GM19324 (cell line): ENCODE data around the gene TMEM178B.
"Not testable (repeated sequence)": the region's sequence is repeated elsewhere in the genome, so short reads cannot be mapped to it uniquely, and the experiment has no call there.

Experiments
- ATAC-seq: cut with Tn5 transposase; IDR thresholded peaks from one replicate; pipeline ENCODE4 v1.9.1; 2021; ENCODE audit warnings: mild to moderate bottlenecking, moderate library complexity; ENCODE audit not compliant: unreplicated experiment, low FRiP score

The TMEM178B gene

DNA sequence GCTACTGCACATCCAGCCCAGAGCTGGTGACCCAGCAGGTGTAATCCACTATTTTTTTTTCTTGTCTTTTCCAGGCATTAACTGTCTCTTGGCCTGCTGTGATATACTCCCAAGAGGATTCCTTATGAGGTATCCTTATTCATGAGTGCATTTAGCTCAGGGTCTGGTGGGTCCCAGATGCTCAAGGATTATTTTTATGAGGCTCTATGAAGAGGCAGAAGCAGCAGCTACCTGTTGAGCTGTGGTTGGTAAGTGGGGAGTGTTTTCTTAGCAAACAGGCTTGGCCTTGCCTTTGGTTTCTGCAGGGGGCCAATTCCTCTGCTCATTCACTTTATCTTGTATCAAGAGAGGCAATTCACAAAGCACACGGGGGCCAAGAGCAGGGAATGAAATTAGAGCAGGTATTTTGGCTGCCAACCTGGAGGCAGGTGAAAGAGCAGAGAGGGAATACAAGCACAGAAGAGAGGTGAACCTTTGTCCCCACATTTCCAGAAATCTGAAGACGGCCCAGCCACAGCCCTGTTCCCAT lies 221.6 kb downstream of the TMEM178B start:
- no peak for ATAC-seq

DNA sequence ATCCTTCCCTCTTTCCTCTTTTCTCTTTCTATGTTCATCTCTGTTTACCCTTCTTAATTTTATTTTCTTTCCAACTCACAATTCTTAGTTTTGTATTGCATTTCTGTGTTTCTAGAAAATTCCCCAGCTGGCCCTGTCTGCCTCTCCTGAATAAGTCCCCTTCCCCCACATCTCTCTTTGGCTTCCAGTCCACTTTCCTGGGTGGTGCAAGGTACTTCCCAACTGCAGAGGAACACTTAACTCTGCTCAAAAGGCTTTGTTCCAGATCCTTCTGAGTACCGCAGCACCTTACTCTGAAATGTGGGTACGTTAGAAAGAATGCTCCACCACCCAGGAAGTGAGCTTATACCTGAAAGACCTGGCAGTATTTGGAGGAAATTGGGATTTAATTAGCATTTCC lies 227.0 kb downstream of the TMEM178B start:
- no peak for ATAC-seq

DNA sequence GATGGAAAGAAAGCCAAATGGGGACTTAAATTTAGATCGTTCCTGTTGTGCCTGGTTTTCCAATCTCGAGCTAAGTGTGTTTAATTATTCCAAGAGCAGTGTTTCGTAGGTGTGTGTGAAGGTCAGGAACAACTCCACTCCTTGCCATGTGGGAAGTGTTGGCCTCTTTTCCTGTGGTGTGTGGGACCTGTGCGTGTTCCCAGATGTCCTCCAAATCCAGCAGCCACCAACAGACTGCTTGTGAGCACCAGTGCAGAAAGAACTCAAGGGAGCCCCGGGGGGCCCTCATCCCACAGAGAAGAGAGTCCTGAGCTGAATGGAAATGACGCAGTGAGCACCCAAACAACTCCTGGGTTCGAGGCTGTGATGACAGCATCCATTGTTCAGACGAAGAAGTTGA lies 227.7 kb downstream of the TMEM178B start:
- ATAC-seq, result no peak

DNA sequence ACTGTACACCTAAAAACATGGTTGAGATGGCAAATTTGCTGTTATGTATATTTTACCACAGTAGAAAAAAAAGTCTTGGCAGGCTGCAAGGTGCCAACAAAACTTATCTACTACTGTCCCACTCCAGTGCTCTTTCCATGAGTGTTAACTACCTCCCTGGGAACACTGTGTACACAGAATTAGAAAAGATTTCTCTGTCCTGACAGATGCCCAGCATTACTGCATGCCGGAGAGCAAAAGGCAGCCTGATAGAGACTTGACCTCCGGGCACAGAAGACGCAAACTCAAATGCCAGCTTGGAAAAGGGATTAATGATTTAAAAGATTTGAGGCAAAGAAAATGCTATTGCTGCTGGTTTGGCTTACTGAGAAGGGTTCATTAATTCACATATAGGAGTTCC lies 228.8 kb downstream of the TMEM178B start:
- ATAC-seq, result no peak

DNA sequence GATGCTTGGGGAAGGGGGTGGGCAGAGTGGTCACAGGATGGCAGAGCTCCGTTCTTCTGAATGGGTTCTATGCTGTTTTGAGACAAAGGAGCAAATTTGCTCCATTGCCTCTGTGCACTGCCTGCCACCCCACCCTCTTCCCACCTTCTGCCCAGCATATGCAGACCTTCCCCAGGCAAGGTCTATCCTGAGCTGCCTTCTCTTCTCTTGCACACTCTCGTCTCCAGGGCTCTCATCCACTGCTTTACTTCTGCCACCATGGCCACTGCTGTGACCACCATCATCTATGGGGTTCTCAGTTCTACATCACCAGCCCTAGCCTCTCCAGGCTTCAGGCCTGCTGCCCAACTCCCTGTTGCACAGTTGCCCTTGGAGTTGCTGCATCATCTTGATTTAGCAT lies 230.4 kb downstream of the TMEM178B start:
- ATAC-seq, result no peak

DNA sequence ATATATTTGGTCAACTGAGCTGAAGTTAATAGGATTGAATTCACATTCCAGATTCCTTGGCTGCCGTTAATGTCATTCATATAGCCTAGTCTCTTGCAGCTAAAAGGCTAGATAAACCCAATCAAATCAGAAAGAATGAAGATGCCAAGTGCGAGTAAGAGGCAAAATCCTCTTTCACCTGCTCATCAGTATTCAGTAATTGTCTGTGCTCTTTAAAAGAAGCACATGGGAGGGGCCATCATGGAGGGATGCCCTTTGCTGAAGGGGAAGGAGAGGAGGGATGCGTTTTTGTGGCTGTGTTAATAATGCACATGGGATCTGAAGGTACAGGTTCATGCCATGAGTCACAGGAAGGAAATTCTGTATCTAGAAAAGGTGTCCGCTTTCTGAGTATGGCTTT lies 232.2 kb downstream of the TMEM178B start:
- no peak for ATAC-seq

DNA sequence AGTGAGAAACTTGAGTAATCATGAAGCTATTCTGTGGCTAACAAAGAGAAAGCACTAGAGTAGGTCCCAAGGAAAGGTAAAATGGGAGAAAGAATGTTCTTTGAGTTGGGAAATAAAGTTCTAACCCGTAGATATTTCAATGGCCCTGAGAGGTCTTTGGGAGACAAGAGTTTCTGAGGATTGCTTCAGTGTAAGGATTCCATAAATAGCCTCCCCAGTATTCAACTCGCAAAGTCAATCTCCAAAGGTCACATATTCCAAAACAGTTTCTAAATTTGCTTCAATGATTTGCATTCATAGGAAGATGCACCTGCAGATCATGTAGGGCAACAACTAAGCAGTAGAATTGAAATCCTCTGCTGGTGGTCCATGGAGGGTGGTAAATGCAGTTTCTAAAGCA lies 238.5 kb downstream of the TMEM178B start:
- ATAC-seq, result no peak

DNA sequence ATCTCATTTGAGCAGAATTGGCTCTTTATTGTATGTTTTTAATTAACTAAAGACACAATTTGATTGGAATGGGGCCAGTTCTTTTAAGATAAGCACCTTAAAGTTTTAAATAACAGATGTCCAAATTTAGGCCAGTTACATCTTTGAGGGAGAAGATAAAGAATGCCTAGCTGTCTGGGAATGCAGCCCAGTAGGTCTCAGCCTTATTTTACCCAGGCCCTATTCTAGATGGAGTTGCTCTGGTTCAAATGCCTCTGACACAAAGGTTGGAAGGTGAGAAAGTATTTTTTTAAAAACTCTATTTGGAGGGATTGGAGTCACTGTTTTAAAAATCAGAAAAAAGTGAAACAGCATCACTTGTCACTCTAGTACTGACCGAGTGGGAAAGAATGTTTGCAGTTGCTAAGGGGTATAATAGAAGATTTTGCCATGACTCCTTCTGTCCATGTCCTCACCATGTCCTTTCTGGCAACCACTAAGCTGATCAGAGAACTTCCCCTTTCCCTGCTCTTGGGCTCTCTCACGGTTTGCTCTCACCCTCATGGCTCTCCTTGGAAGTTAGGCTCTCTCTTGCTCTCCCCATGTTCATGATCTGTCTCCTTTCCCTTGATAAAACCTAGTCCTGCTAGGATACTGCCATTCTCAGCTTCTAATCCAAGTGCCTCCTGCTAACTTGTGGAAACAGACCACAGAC lies 239.1 kb downstream of the TMEM178B start:
- ATAC-seq, result no peak

DNA sequence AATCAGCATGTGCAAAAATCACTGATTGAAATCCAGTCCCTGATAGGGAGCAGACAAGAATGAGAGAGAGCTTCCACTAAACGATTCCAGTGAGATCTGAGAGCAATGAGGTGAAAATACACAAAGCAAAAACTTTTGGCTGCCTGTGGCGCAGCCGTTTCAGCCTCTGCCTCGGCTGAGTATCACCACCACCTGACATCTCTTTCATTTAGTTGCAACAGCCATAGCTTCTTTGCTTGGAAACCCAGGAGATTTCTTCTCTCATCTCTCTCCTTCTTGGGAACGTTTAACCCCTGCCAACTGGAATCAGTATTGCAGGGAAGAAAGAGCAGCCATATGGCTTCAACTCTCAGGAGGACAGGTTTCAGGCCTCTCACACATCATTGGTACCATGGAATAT lies 240.0 kb downstream of the TMEM178B start:
- ATAC-seq, result no peak

DNA sequence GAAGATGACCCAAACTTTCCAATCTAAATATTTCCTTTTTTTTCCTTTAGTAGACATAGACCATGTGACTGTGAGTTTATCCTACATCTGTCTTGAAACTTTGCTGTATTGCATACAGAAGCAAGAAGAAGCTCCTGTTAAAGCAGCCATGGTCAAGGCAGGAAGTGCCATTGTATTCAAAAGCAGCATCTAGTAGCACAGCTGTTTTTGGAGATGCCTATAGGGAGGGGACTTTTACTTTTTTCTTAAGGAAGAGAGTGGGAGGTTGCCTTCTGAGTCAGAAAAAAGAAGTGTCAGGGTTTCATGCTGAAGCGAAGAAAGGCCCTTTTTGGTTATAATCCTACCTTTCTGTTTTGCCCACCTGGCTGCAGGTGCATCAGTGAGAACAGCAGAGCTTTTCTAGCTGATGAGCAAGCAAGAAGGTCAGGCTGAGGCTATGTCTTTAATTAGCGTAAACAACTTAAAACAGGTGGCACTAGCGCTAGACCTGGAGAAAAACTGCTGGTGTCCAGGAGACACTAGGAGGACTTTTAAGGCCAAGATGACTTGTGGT lies 243.2 kb downstream of the TMEM178B start:
- ATAC-seq, result no peak

DNA sequence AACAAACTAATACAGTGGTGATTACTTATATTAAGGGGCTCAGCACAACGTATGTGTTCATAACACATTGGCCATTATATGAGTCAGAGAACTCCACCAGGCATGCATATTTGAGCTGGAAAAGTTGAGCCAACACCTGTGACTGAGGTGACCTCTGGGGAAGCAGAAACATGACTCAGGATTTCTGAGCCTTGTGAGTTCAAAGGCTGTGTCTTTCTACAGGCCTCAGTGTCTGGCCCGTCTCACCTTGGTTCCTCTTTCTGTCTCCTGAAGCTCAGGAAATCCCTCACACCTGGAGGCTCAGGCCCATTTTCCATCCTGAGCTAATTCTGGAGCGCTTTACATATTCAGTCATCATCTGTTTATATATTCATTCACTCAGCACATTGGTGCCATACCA lies 246.4 kb downstream of the TMEM178B start:
- ATAC-seq, result no peak

DNA sequence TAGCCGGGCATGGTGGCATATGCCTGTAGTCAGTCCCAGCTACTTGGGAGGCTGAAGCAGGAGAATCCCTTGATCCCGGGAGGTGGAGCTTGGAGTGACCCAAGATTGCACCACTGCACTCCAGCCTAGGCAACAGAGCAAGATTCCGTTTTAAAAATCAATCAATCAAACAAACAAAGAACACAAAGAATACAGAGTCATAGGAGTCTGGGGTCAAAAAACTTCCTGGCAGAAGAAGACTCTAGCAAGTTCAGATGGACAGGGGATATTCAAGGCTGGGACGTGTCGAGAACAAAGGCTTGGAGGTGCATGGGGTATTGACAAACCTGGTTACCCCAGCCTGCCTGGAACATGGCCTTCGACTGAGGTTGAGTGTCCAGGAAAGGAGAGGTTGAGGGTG lies 248.5 kb downstream of the TMEM178B start:
- ATAC-seq, result no peak

DNA sequence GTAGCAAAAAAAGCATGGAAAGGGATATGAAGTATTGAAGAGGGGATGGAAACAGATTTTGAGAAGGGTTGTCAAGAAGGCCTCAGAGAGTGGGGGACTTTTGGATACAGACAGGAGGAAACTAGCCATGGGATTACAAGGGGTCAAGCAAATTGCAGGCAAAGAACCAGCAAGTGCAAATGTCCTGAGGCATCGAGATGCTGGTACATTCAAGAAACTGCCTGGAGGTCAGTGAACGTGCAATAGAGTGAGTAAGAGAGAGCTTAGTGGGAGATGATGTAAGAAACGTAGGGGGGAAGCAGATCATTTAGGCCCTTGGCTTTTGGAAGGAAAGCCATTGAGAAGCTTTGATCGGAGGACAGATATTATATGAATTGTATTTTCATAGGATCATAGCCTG lies 250.0 kb downstream of the TMEM178B start:
- no peak for ATAC-seq

DNA sequence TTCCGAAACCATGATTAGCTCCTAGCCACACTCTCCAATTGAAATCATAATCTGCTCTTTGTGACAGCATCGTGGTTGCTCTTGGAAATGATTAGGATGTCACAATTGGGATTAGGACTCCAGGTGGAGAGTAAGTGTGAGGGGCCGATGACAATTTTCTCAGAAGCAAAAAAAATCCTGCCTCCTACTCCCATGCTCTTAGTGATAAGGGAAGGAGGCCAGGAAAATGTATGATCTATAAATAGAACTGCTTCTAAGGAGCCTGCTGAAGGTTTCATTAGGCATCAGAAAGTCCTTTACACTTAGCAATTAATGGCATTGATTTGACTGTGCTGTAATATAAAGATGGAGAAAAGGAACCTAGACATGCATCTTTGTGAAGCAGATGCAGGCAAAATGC lies 251.0 kb downstream of the TMEM178B start:
- ATAC-seq, result no peak

DNA sequence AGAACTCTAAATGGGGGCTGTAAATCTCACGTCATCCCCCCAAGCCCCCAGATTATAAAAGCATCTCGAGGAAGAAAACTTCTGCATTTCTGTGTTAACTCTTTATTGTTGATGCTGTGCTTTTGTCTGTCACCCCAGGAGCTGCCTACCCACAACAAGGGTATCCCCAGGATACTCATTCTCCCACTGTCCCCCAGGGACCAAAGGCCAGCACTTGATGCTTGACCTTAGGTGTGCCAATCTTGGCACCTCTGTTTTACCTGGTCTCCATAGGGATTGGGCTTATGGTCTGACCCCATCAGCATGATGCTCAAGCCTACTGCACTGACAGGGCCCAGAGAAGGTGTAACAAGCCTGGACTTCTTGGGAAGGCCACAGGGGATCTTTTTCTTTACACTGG lies 251.4 kb downstream of the TMEM178B start:
- ATAC-seq, result no peak

DNA sequence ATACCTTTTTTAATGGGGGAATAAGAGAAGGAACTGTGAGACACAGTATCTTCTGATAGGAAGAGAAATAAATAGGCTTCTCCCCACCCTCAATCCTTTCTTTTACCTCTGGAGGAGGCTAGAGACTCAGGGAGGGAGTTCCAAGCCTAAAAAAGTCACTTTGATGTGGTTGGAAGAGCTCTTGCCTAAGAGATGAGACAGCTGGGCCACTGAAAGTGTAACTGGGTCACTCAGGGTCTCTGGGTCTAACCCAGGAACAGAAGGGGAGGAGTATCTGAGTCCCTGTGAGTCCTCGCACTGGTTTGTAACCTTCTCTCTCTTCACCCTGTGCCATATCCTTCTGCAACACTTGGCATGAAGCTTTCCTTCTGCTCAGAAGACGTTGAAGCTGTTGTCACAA lies 254.4 kb downstream of the TMEM178B start:
- no peak for ATAC-seq

DNA sequence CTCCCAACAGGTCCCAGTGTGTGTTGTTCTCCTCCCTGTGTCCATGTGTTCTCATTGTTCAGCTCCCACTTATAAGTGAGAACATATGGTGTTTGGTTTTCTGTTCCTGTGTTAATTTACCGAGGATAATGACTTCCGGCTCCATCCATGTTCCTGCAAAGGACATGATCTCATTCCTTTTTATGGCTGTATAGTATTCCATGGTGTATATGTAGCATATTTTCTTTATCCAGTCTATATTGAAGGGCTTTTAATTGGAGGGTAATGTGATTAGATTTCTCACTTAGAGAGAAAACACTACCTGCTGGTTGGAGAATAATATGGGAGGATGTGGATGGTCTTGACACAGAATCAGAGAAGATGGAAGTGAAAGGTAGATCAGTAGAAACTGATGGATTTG lies 256.4 kb downstream of the TMEM178B start:
- ATAC-seq, result not testable (repeated sequence)

DNA sequence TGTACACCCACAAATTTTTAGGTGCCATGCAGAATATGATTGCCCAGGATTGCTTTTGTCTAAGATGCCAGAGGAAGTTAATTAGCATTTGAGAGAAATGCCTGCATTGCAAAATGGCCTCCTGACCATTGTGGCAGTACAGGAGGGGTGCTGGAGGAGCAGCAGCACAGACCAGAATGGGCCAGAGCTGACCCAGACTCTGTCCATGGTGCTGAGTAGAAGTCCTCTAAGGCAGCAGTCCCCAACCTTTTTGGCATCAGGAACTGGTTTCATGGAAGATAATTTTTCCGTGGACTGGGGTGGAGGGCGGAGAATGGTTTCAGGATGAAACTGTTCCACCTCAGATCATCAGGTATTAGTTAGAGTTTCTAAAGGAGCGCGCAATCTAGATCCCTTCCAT lies 259.6 kb downstream of the TMEM178B start:
- no peak for ATAC-seq

DNA sequence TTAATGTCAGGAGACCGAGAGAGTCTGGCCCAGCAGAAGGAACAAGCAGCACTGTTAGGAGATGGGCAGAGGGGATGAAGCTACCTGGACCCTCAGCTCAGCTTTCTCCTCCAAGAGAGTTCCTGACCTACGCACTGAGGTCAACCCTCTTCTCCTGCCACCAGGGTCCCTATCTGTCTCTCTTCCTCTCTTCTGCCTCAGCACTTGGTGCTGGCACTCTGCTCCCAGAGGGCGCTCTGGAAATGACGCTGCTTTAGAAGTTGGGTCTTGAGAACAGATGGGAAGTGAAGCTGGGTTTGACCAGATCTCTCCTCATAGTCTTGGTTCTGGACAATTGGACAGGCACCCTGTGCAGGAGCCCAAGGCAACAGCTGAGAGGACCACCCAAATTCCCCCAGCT lies 261.3 kb downstream of the TMEM178B start:
- ATAC-seq, result no peak

DNA sequence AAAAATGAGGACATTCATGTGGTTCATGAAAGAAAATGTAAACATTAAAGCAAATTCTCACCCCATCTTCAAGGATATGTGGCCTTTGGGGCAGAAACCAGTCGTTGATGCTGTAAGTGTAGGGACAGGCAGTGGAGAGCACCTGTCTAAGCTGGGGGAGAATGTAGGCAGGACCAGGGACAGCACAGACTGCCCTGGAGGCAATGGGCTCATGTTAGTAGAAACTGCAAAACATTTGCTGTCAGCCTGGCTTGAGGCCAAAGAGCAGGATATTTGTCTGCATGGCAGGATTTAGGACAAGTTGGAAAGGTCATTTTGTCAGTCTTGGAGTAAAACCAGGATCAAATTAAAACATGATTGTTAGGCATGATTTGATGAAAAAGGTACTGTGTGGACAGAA lies 265.7 kb downstream of the TMEM178B start:
- ATAC-seq, result no peak

DNA sequence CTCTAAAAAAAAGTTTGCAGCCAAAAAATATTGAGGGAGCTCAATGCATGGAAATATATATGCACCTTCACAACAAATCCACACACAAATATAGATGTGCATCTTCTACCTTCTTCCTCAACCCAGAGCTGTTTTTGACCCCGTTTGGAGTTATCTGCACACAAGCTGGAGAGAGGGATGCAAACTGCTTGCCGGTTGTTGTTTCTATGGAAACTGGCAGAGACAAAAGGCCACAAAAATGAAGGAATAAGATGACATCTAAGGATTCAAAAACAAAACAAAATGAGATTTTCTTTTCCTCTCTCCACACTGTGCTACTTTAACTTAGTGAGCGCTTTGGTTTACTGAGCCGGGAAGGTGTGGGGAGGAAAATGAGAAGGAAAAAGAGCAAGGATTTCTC lies 267.1 kb downstream of the TMEM178B start:
- ATAC-seq, result no peak

DNA sequence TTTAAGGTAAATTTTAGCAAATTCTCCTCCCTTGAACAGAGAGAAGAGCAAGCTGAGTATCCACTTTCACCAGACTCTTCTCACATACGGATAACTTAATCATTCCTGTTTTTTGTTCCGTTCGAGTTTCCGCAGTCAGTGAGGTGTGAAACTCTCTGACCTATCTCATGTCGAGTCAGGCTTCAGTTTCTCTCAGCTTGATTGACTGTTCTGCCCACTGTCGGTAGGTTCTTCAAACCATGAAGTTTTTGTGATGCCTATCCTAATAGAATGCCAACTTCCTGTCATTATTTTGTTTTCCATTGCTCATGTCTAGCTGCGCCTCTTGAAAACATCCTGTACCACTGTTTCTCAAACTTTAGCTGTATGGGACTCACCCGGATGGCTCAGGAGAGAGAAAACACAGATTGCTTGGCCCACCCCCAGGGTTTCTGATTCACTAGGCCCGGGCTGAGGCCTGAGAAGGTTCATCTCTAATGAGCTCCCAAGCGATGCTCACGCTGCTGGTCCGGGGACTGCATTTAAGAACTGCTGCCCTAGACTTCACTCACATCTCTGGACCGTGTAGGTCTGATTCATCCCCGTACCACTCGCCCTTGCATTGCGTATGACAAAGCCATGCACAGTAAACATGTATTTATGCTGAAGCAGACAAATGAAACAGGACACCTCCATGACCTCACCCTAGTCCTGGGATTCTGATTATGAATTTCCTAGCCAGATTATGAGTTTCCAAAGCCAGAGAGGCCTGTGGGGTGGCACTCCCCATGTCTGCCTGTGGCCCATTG lies 269.0 kb downstream of the TMEM178B start:
- ATAC-seq, result no peak
